SU-DHL-6 (cell line): ENCODE results near the gene ABCB11.

ENCODE experiments used
- CTCF ChIP-seq: fragments of 200-600 bp; sonication (generic); IDR thresholded peaks from one replicate; pipeline ENCODE4 v1.5.1; 2017; ENCODE audit warnings: antibody characterized with exemption, mild to moderate bottlenecking, low read length, moderate library complexity; ENCODE audit not compliant: insufficient read depth, poor library complexity, severe bottlenecking
- EZH2phosphoT487 ChIP-seq: fragments of 200-600 bp; sonication (generic), shearing (Covaris generic); conservative IDR thresholded peaks from 2 replicates; pipeline ENCODE4 v1.6.1; 2018; ENCODE audit warnings: mild to moderate bottlenecking, antibody characterized with exemption, low read length, moderate library complexity, mixed read lengths

- TF ChIP-seq CTCF (no peak), EZH2phosphoT487 (no peak)
Measured at GRCh38 chr2:168889635-168890005, 141.5 kb downstream of the ABCB11 start.
